Measurements from ENCODE around the gene ZNF407. TPM values are rescaled to one million over a fixed set of nuclear protein-coding genes. Genes with fewer than 3 reads are reported as not detected.

The ZNF407 gene
- total and polyA plus RNA-seq, 12 donors, result 2.5 to 20.2 (median 8.4) TPM

- H3K27me3 ChIP-seq, result no peaks in the 10 kb centered on the region
- no peak overlapping the region for H3K27ac ChIP-seq
- TF ChIP-seq, protein P1, sequence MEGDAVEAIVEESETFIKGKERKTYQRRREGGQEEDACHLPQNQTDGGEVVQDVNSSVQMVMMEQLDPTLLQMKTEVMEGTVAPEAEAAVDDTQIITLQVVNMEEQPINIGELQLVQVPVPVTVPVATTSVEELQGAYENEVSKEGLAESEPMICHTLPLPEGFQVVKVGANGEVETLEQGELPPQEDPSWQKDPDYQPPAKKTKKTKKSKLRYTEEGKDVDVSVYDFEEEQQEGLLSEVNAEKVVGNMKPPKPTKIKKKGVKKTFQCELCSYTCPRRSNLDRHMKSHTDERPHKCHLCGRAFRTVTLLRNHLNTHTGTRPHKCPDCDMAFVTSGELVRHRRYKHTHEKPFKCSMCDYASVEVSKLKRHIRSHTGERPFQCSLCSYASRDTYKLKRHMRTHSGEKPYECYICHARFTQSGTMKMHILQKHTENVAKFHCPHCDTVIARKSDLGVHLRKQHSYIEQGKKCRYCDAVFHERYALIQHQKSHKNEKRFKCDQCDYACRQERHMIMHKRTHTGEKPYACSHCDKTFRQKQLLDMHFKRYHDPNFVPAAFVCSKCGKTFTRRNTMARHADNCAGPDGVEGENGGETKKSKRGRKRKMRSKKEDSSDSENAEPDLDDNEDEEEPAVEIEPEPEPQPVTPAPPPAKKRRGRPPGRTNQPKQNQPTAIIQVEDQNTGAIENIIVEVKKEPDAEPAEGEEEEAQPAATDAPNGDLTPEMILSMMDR (IDR thresholded peaks at IDR 0.05), result no peak
- no peak for TF ChIP-seq POLR2A (IDR thresholded peaks at IDR 0.05)
- DNase-seq, result no peak
- no peak overlapping the region for H3K4me3 ChIP-seq
- intact Hi-C loops (cut with DNase I), result no loop called here
- no peaks in the 10 kb centered on the region for H3K9me3 ChIP-seq (replicated peaks in 1 of 3)
- H3K36me3 ChIP-seq (replicated peaks in 1 of 2), result no peaks in the 10 kb centered on the region
- 80 to 93% (median 88%) methylated on average over 6 of the region's 6 CpGs for WGBS, 4 donors
- H3K4me1 ChIP-seq (replicated peaks in 1 of 2), result no peaks in the 10 kb centered on the region
Measured at GRCh38 chr18:74778191-74778847, 180.6 kb downstream of the ZNF407 start.

DNA sequence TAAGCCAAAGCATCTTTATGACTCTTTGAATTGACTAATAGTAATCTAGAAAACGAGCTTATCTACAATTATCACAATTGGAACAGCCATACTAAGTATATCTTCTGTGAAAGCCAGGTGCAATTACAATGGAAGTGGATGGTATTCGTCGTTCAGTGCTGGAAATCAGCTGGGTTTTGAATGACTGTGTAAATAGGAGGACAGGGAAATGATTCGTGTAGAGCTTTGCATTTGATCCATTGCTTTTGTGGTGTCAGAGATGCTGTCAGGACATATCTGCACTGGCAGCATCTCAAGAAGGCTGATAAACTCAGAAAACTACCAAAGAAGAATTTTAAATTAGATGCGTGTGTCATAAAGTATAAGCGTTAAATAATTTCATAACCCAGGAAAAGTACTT, 187.1 kb downstream of the ZNF407 start:
- Histone ChIP-seq H3K4me1 (replicated peaks in 1 of 2) (no peaks in the 10 kb centered on the region), H3K4me3 (no peak overlapping the region), H3K27ac (no peak overlapping the region), H3K27me3 (no peaks in the 10 kb centered on the region), H3K9me3 (replicated peaks in 1 of 3) (no peaks in the 10 kb centered on the region), H3K36me3 (replicated peaks in 1 of 2) (no peaks in the 10 kb centered on the region)
- WGBS, 4 donors, result 86 to 88% (median 87%) methylated on average over 6 of the region's 6 CpGs
- TF ChIP-seq POLR2A (IDR thresholded peaks at IDR 0.05), result no peak
- TF ChIP-seq, protein P1 (IDR thresholded peaks at IDR 0.05), result no peak
- DNase-seq, result no peak
- intact Hi-C loops (cut with DNase I), result no loop called here

DNA sequence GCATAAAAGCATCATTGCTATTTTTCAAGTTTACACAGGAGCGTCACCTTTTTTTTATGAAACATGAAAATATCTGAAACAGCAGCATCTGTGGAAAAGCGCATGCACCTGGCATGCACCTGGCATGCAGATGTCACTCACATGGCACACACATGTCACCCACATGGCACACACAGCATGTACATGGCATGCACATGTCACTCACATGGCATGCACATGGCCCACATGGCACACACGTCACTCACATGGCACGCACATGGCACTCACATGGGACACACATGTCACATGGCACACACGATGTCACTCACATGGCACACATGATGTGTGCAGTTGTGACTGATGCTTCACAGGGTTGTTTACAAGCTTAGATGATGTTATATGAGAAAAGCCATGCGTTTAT, 188.0 kb downstream of the ZNF407 start:
- H3K27me3 ChIP-seq, result no peaks in the 10 kb centered on the region
- 93 to 96% (median 95%) methylated on average over 6 of the region's 6 CpGs for WGBS, 4 donors
- no peak overlapping the region for H3K27ac ChIP-seq
- H3K4me3 ChIP-seq, result no peak overlapping the region
- no peaks in the 10 kb centered on the region for H3K9me3 ChIP-seq (replicated peaks in 1 of 3)
- TF ChIP-seq, protein P1 (IDR thresholded peaks at IDR 0.05), result no peak
- TF ChIP-seq POLR2A (IDR thresholded peaks at IDR 0.05), result no peak
- intact Hi-C loops (cut with DNase I), result no loop called here
- H3K4me1 ChIP-seq (replicated peaks in 1 of 2), result no peaks in the 10 kb centered on the region
- no peaks in the 10 kb centered on the region for H3K36me3 ChIP-seq (replicated peaks in 1 of 2)
- DNase-seq, result no peak

DNA sequence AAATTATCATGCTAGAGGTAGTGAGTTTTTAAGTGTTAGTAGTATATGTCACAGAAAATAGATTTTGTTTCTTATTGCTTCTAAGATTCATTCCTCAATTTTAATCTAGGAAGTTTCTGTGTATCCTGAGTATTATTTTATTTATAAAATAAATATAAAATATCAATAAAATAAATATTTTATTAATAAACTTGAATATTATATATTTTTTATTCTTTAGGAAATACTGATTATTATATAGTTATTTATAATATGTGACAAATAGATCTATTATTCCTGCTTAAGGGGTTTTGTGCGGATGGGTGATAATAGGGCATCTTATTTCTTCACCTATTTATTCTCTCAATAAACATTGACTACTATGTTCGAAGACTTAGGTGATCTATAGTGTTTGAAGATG, 191.0 kb downstream of the ZNF407 start:
- no peak for TF ChIP-seq POLR2A (IDR thresholded peaks at IDR 0.05)
- TF ChIP-seq, protein P1 (IDR thresholded peaks at IDR 0.05), result no peak
- DNase-seq, result no peak
- Histone ChIP-seq H3K4me1 (replicated peaks in 1 of 2) (no peaks in the 10 kb centered on the region), H3K4me3 (no peak overlapping the region), H3K36me3 (replicated peaks in 1 of 2) (no peaks in the 10 kb centered on the region), H3K27ac (no peak overlapping the region), H3K9me3 (replicated peaks in 1 of 3) (no peaks in the 10 kb centered on the region), H3K27me3 (no peaks in the 10 kb centered on the region)
- intact Hi-C loops (cut with DNase I), result no loop called here
- WGBS, 4 donors, result 48 to 74% (median 49%) methylated on average over 2 of the region's 2 CpGs

Data from adrenal gland (tissue), 12 donors.